Measurements from ENCODE around the gene TLL2. TPM values are rescaled to one million over a fixed set of nuclear protein-coding genes. Genes with fewer than 3 reads are reported as not detected.

Gene TLL2
- total RNA-seq, 1 experiment from 2014 or later: 9.1 TPM

- no peak overlapping the region for H3K4me3 Mint-ChIP-seq
- ChIA-PET CTCF (interaction anchor here (5.5 kb wide), 1 partner anchor 15 kb away, joined by 46 read pairs; no protein-coding TSS in a partner anchor), POLR2A (no interaction called here)
- TF ChIP-seq ZNF512 (CRISPR knock-in tag; IDR thresholded peaks at IDR 0.05; ENCODE audit: borderline replicate concordance) (no peak), FOXP1 (CRISPR knock-in tag; IDR thresholded peaks at IDR 0.05; ENCODE audit: borderline replicate concordance) (no peak), FOXP4 (CRISPR knock-in tag; IDR thresholded peaks at IDR 0.05) (no peak), ELF4 (CRISPR knock-in tag; IDR thresholded peaks at IDR 0.05; ENCODE audit: low read depth) (no peak), AR (CRISPR knock-in tag; IDR thresholded peaks at IDR 0.05) (no peak), HMGA2 (CRISPR knock-in tag; IDR thresholded peaks at IDR 0.05) (no peak), CDX4 (CRISPR knock-in tag; IDR thresholded peaks at IDR 0.05; ENCODE audit: borderline replicate concordance) (no peak), USF2 (CRISPR knock-in tag; IDR thresholded peaks at IDR 0.05) (no peak), ZSCAN18 (CRISPR knock-in tag; IDR thresholded peaks at IDR 0.05) (no peak), PRDM15 (CRISPR knock-in tag; IDR thresholded peaks at IDR 0.05) (no peak), ZNF219 (CRISPR knock-in tag; IDR thresholded peaks at IDR 0.05; ENCODE audit: borderline replicate concordance) (no peak), SMAD3 (CRISPR knock-in tag; IDR thresholded peaks at IDR 0.05; ENCODE audit: borderline replicate concordance) (no peak)
- H3K4me1 Mint-ChIP-seq: peaks cover 38% of the 10 kb centered on the region
- no peaks in the 10 kb centered on the region for H3K9me3 Mint-ChIP-seq
- ATAC-seq (no peak), DNase-seq (ENCODE audit: low spot score) (no peak)
- H3K36me3 Mint-ChIP-seq: no peaks in the 10 kb centered on the region
- no peaks in the 10 kb centered on the region for H3K27me3 Mint-ChIP-seq (ENCODE audit: low read depth)
- H3K27ac Mint-ChIP-seq: no peak overlapping the region
Observed at GRCh38 chr10:96494694-96495093, 19.0 kb downstream of the TLL2 start.

Measured in WTC11 (cell line).